Measurements from ENCODE around the gene CAMK2G. TPM values are rescaled to one million over a fixed set of nuclear protein-coding genes. Genes with fewer than 3 reads are reported as not detected.
"Not testable (repeated sequence)": the region's sequence is repeated elsewhere in the genome, so short reads cannot be mapped to it uniquely, and the experiment has no call there.

The CAMK2G gene
- total RNA-seq, 1 donor from 2014 or later = 22.1 TPM

GRCh38 chr10:73840403-73841060 is 33.8 kb downstream of the CAMK2G start:
- H3K27ac Mint-ChIP-seq = no peak overlapping the region
- no peak overlapping the region for H3K4me3 Mint-ChIP-seq
- no peaks in the 10 kb centered on the region for H3K4me1 Mint-ChIP-seq
- H3K36me3 Mint-ChIP-seq (ENCODE audit: low read depth) = peaks cover 28% of the 10 kb centered on the region
- H3K27me3 Mint-ChIP-seq = no peaks in the 10 kb centered on the region
- intact Hi-C loops (cut with micrococcal nuclease) = no loop called here
- no peaks in the 10 kb centered on the region for H3K9me3 Mint-ChIP-seq
- DNase-seq = no peak

GRCh38 chr10:73840056-73840402 is 34.3 kb downstream of the CAMK2G start:
- intact Hi-C loops (cut with micrococcal nuclease) = no loop called here
- no peaks in the 10 kb centered on the region for H3K4me1 Mint-ChIP-seq
- no peaks in the 10 kb centered on the region for H3K27me3 Mint-ChIP-seq
- H3K36me3 Mint-ChIP-seq (ENCODE audit: low read depth) = peaks cover 27% of the 10 kb centered on the region
- H3K9me3 Mint-ChIP-seq = no peaks in the 10 kb centered on the region
- no peak overlapping the region for H3K4me3 Mint-ChIP-seq
- no peak overlapping the region for H3K27ac Mint-ChIP-seq
- DNase-seq = no peak

GRCh38 chr10:73839276-73839966 is 34.9 kb downstream of the CAMK2G start:
- no peaks in the 10 kb centered on the region for H3K27me3 Mint-ChIP-seq
- H3K4me1 Mint-ChIP-seq = no peaks in the 10 kb centered on the region
- no peak overlapping the region for H3K4me3 Mint-ChIP-seq
- H3K9me3 Mint-ChIP-seq = no peaks in the 10 kb centered on the region
- H3K36me3 Mint-ChIP-seq (ENCODE audit: low read depth) = peaks cover 28% of the 10 kb centered on the region
- intact Hi-C loops (cut with micrococcal nuclease) = no loop called here
- no peak for DNase-seq
- H3K27ac Mint-ChIP-seq = no peak overlapping the region

- Mint-ChIP-seq H3K27me3 (no peaks in the 10 kb centered on the region), H3K27ac (no peak overlapping the region), H3K9me3 (no peaks in the 10 kb centered on the region), H3K36me3 (ENCODE audit: low read depth) (peaks cover 29% of the 10 kb centered on the region), H3K4me3 (no peak overlapping the region), H3K4me1 (no peaks in the 10 kb centered on the region)
- intact Hi-C loops (cut with micrococcal nuclease) = no loop called here
- DNase-seq = no peak
Observed at GRCh38 chr10:73838827-73839226, 35.5 kb downstream of the CAMK2G start.

GRCh38 chr10:73838008-73838567 is 36.3 kb downstream of the CAMK2G start:
- H3K27me3 Mint-ChIP-seq = no peaks in the 10 kb centered on the region
- peaks cover 26% of the 10 kb centered on the region for H3K36me3 Mint-ChIP-seq (ENCODE audit: low read depth)
- intact Hi-C loops (cut with micrococcal nuclease) = no loop called here
- H3K9me3 Mint-ChIP-seq = no peaks in the 10 kb centered on the region
- no peak overlapping the region for H3K4me3 Mint-ChIP-seq
- no peak for DNase-seq
- no peaks in the 10 kb centered on the region for H3K4me1 Mint-ChIP-seq
- no peak overlapping the region for H3K27ac Mint-ChIP-seq

GRCh38 chr10:73837072-73837471 is 37.3 kb downstream of the CAMK2G start:
- Mint-ChIP-seq H3K27me3 (no peaks in the 10 kb centered on the region), H3K4me1 (no peaks in the 10 kb centered on the region), H3K4me3 (no peak overlapping the region), H3K9me3 (no peaks in the 10 kb centered on the region), H3K27ac (no peak overlapping the region), H3K36me3 (ENCODE audit: low read depth) (peaks cover 23% of the 10 kb centered on the region)
- intact Hi-C loops (cut with micrococcal nuclease) = no loop called here
- no peak for DNase-seq

- Mint-ChIP-seq H3K36me3 (ENCODE audit: low read depth) (peaks cover 22% of the 10 kb centered on the region), H3K9me3 (no peaks in the 10 kb centered on the region), H3K4me1 (no peaks in the 10 kb centered on the region), H3K27ac (no peak overlapping the region), H3K27me3 (no peaks in the 10 kb centered on the region), H3K4me3 (no peak overlapping the region)
- DNase-seq = no peak
- intact Hi-C loops (cut with micrococcal nuclease) = no loop called here
Observed at GRCh38 chr10:73836427-73836980, 37.9 kb downstream of the CAMK2G start.

GRCh38 chr10:73829090-73829489 is 45.3 kb downstream of the CAMK2G start:
- H3K36me3 Mint-ChIP-seq (ENCODE audit: low read depth); DNase-seq; H3K4me3 Mint-ChIP-seq; H3K4me1 Mint-ChIP-seq; H3K9me3 Mint-ChIP-seq; H3K27me3 Mint-ChIP-seq; intact Hi-C loops (cut with micrococcal nuclease); H3K27ac Mint-ChIP-seq: not testable (repeated sequence)

- DNase-seq = no peak
Observed at GRCh38 chr10:73828161-73828560, 46.2 kb downstream of the CAMK2G start.

GRCh38 chr10:73827346-73828089 is 46.8 kb downstream of the CAMK2G start:
- H3K27ac Mint-ChIP-seq = no peak overlapping the region

More at GRCh38 chr10:73828161-73828560, 46.2 kb downstream of the CAMK2G start:
- Mint-ChIP-seq H3K36me3 (ENCODE audit: low read depth) (peaks cover 11% of the 10 kb centered on the region), H3K27me3 (no peaks in the 10 kb centered on the region), H3K4me3 (no peak overlapping the region), H3K4me1 (no peaks in the 10 kb centered on the region), H3K27ac (no peak overlapping the region), H3K9me3 (no peaks in the 10 kb centered on the region)
- intact Hi-C loops (cut with micrococcal nuclease) = no loop called here

GRCh38 chr10:73824146-73824725 is 50.1 kb downstream of the CAMK2G start:
- Mint-ChIP-seq H3K4me3 (no peak overlapping the region), H3K4me1 (no peaks in the 10 kb centered on the region), H3K27me3 (no peaks in the 10 kb centered on the region), H3K27ac (no peak overlapping the region), H3K9me3 (no peaks in the 10 kb centered on the region), H3K36me3 (ENCODE audit: low read depth) (peaks cover 21% of the 10 kb centered on the region)
- intact Hi-C loops (cut with micrococcal nuclease) = no loop called here
- DNase-seq = no peak

More at GRCh38 chr10:73827346-73828089, 46.8 kb downstream of the CAMK2G start:
- DNase-seq = no peak
- Mint-ChIP-seq H3K27me3 (no peaks in the 10 kb centered on the region), H3K36me3 (ENCODE audit: low read depth) (peaks cover 14% of the 10 kb centered on the region), H3K9me3 (no peaks in the 10 kb centered on the region), H3K4me3 (no peak overlapping the region), H3K4me1 (no peaks in the 10 kb centered on the region)
- intact Hi-C loops (cut with micrococcal nuclease) = no loop called here

GRCh38 chr10:73823391-73823790 is 51.0 kb downstream of the CAMK2G start:
- intact Hi-C loops (cut with micrococcal nuclease) = no loop called here
- no peak overlapping the region for H3K27ac Mint-ChIP-seq

GRCh38 chr10:73819513-73820093 is 54.8 kb downstream of the CAMK2G start:
- H3K27ac Mint-ChIP-seq = no peak overlapping the region
- no peaks in the 10 kb centered on the region for H3K9me3 Mint-ChIP-seq
- no peaks in the 10 kb centered on the region for H3K4me1 Mint-ChIP-seq
- peaks cover 25% of the 10 kb centered on the region for H3K36me3 Mint-ChIP-seq (ENCODE audit: low read depth)
- intact Hi-C loops (cut with micrococcal nuclease) = no loop called here
- H3K27me3 Mint-ChIP-seq = no peaks in the 10 kb centered on the region
- no peak overlapping the region for H3K4me3 Mint-ChIP-seq
- no peak for DNase-seq

More at GRCh38 chr10:73823391-73823790, 51.0 kb downstream of the CAMK2G start:
- H3K27me3 Mint-ChIP-seq = no peaks in the 10 kb centered on the region
- H3K4me1 Mint-ChIP-seq = no peaks in the 10 kb centered on the region
- H3K4me3 Mint-ChIP-seq = no peak overlapping the region
- DNase-seq = no peak
- H3K9me3 Mint-ChIP-seq = no peaks in the 10 kb centered on the region
- peaks cover 23% of the 10 kb centered on the region for H3K36me3 Mint-ChIP-seq (ENCODE audit: low read depth)
